Naive thymus-derived CD4-positive, alpha-beta T cell (primary cell): ENCODE measurements around the gene ELL. TPM values are rescaled to one million over a fixed set of nuclear protein-coding genes. Genes with fewer than 3 reads are reported as not detected.

Experiments
- ATAC-seq: fragments of 150-1000 bp; cut with Tn5 transposase; 2 replicates; pipeline ENCODE4 v1.10.0; 2021; ENCODE audit warnings: mild to moderate bottlenecking, moderate library complexity
- CTCF ChIA-PET: fragments of 350-600 bp; sonication (Branson Sonifier 250); formaldehyde crosslinking; loops from one replicate; lab custom pipeline; 2021; ENCODE audit warnings: antibody characterized with exemption; lab: Charles Lee
- POLR2A ChIA-PET: fragments of 350-600 bp; sonication (Branson Sonifier 250); formaldehyde crosslinking; loops from one replicate; lab custom pipeline; 2021; ENCODE audit warnings: antibody characterized with exemption, inconsistent platforms; lab: Charles Lee
- DNase-seq, 9 donors: peaks; one replicate each; pipeline versions ENCODE4 v3.0.0 to v3.0.0-alpha.2; 2020 to 2022; ENCODE audit warnings: mixed read lengths in 1 of 9
- H3K27ac ChIP-seq: one replicate; pipeline ENCODE4 v1.7.0; 2013; ENCODE audit warnings: mild to moderate bottlenecking, low read depth, low read length, moderate library complexity
- H3K27me3 ChIP-seq, 2 donors: one replicate each; pipeline ENCODE4 v1.7.0; 2013; ENCODE audit warnings: low read length in 2 of 2, mild to moderate bottlenecking in 2 of 2, moderate library complexity in 2 of 2; ENCODE audit not compliant: control insufficient read depth in 2 of 2, insufficient read depth in 2 of 2
- H3K36me3 ChIP-seq, 3 experiments: 1 replicate in 2 of 3; 2 replicates in 1 of 3; pipeline ENCODE4 v1.7.0; 2013; ENCODE audit warnings: low read length in 3 of 3, mild to moderate bottlenecking in 3 of 3, moderate library complexity in 1 of 3; ENCODE audit not compliant: insufficient read depth in 3 of 3, control insufficient read depth in 2 of 3
- H3K4me1 ChIP-seq, 2 donors: one replicate each; pipeline ENCODE4 v1.7.0; 2013; ENCODE audit warnings: low read length in 2 of 2, mild to moderate bottlenecking in 2 of 2, moderate library complexity in 1 of 2; ENCODE audit not compliant: control insufficient read depth in 2 of 2, insufficient read depth in 2 of 2
- H3K4me3 ChIP-seq: 2 replicates; pipeline ENCODE4 v1.7.0; 2013; ENCODE audit warnings: mild to moderate bottlenecking, low read length
- H3K9me3 ChIP-seq, 3 experiments: 1 replicate in 2 of 3; 2 replicates in 1 of 3; pipeline ENCODE4 v1.7.0; 2013; ENCODE audit warnings: low read length in 3 of 3; ENCODE audit not compliant: control insufficient read depth in 2 of 3
- H3K27ac Mint-ChIP-seq, 9 donors: one replicate each; pipeline ENCODE4 v1.8.0; 2020 to 2022; ENCODE audit warnings: mixed read lengths in 9 of 9, mild to moderate bottlenecking in 8 of 9, moderate library complexity in 5 of 9, inconsistent platforms in 2 of 9
- H3K27me3 Mint-ChIP-seq, 5 donors: one replicate each; pipeline ENCODE4 v1.8.0; 2021 to 2022; ENCODE audit warnings: mixed read lengths in 5 of 5, mild to moderate bottlenecking in 1 of 5
- H3K36me3 Mint-ChIP-seq, 5 donors: one replicate each; pipeline ENCODE4 v1.8.0; 2020 to 2022; ENCODE audit warnings: mixed read lengths in 5 of 5, mild to moderate bottlenecking in 3 of 5, inconsistent platforms in 1 of 5
- H3K4me1 Mint-ChIP-seq, 7 donors: one replicate each; pipeline ENCODE4 v1.8.0; 2020 to 2022; ENCODE audit warnings: mixed read lengths in 7 of 7, mild to moderate bottlenecking in 3 of 7, inconsistent platforms in 1 of 7
- H3K4me3 Mint-ChIP-seq, 10 donors: one replicate each; pipeline ENCODE4 v1.8.0; 2020 to 2022; ENCODE audit warnings: mild to moderate bottlenecking in 10 of 10, mixed read lengths in 10 of 10, moderate library complexity in 6 of 10, inconsistent platforms in 2 of 10
- H3K9me3 Mint-ChIP-seq, 11 donors: one replicate each; pipeline ENCODE4 v1.8.0; 2020 to 2022; ENCODE audit warnings: mixed read lengths in 11 of 11, mild to moderate bottlenecking in 4 of 11, inconsistent platforms in 1 of 11, moderate library complexity in 1 of 11
- intact Hi-C, 2 donors: fragments of 100-400 bp; cut with micrococcal nuclease; formaldehyde crosslinking; loops; one replicate each; pipeline ENCODE4 v1.15.1; 2023
- polyA plus RNA-seq, 2 donors: library from polyadenylated mRNA; unstranded; fragments of 300-500 nt; fragmentation: Illumina TruSeq; gene quantifications; one replicate each; pipeline ENCODE4 v1.2.3, GENCODE V29; 2021
- total RNA-seq, 6 experiments: library from RNA in 5 of 6; stranded (reverse) in 5 of 6; gene quantifications; 1 replicate in 5 of 6; 2 replicates in 1 of 6; pipeline ENCODE4 v1.2.3 and lab custom pipeline; 2021 to 2026

Gene ELL
- total and polyA plus RNA-seq, 7 experiments from 2014 or later: 8.9 to 70.4 (median 22.1) TPM

DNA sequence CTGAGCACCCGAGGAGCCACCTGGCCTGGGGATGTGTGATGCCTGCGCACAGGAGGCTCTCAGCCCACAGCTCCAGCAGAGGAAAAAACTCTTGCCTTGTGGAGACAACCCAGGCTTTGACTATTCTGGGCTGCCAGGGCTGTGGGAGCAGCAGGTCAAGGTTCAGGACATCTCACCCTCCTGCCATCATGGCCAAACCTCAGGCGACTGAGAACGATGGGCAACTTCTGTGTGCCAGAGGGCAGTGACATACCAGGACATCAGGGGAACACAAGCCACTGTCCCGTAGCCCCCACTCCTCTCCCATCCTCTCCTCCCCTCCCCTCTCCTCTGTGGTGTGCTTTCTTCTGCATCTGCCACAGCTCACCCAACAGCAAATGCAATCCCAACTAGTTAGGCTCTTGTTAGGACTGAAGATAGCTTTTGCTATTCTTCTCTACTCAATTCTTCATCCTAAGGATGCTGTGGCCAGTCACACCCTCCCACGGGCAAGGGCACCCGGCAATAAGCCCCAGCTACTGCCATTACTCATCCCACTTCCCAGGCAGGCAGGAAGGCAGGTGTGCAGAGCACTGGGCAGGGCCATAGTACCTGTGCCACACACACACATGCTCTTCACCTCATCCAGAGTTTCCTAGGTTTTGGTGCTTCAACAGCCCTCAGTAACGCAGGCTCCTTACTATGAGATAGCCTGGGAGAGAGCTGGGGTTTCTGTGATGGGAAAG is 16.8 kb downstream of the ELL start:
- Histone ChIP-seq H3K36me3 (peaks cover 0 to 6% (median 0%) of the 10 kb centered on the region in 3 experiments), H3K9me3 (no peaks in the 10 kb centered on the region), H3K4me1 (peaks cover 45 to 86% of the 10 kb centered on the region in 2 donors), H3K27ac (no peak overlapping the region), H3K27me3 (no peaks in the 10 kb centered on the region), H3K4me3 (no peak overlapping the region)
- ChIA-PET POLR2A (interaction anchor here (2.0 kb wide), 1 partner anchor 83 kb away, joined by 7 read pairs; the partner anchor contains the start of gene REX1BD), CTCF (interaction anchor here (0.7 to 0.9 kb wide), 2 partner anchors 15 to 369 kb away, joined by 3 read pairs; no protein-coding TSS in a partner anchor)
- intact Hi-C loops: no loop called here
- ATAC-seq (no peak), DNase-seq (no peak)
- no peaks in the 10 kb centered on the region for H3K27me3 Mint-ChIP-seq
- peaks cover 62 to 95% (median 74%) of the 10 kb centered on the region in 7 donors for H3K4me1 Mint-ChIP-seq
- H3K9me3 Mint-ChIP-seq: no peaks in the 10 kb centered on the region
- peaks cover 0 to 4% (median 0%) of the 10 kb centered on the region in 5 donors for H3K36me3 Mint-ChIP-seq
- H3K27ac Mint-ChIP-seq: peak overlapping the region in 6 of 9 donors; percentile 41 to 72 (median 56)
- H3K4me3 Mint-ChIP-seq: peak overlapping the region in 2 of 10 donors; percentile 34 to 77

GRCh38 chr19:18503971-18504885 is 17.6 kb downstream of the ELL start:
- intact Hi-C loops: no loop called here
- Mint-ChIP-seq H3K9me3 (no peaks in the 10 kb centered on the region), H3K27ac (peak overlapping the region in 4 of 9 donors; percentile 6 to 59 (median 26)), H3K36me3 (peaks cover 0 to 4% (median 0%) of the 10 kb centered on the region in 5 donors), H3K27me3 (no peaks in the 10 kb centered on the region), H3K4me3 (peak overlapping the region in 1 of 10 donors; percentile 27), H3K4me1 (peaks cover 68 to 95% (median 77%) of the 10 kb centered on the region in 7 donors)
- ATAC-seq (no peak), DNase-seq (no peak)
- no peaks in the 10 kb centered on the region for H3K9me3 ChIP-seq
- no peak overlapping the region for H3K27ac ChIP-seq
- H3K36me3 ChIP-seq: peaks cover 0 to 6% (median 0%) of the 10 kb centered on the region in 3 experiments
- CTCF ChIA-PET: interaction anchor here (0.7 to 0.9 kb wide), 2 partner anchors 16 to 370 kb away, joined by 3 read pairs; no protein-coding TSS in a partner anchor
- H3K4me1 ChIP-seq: peaks cover 48 to 84% of the 10 kb centered on the region in 2 donors
- POLR2A ChIA-PET: no interaction called here
- no peak overlapping the region for H3K4me3 ChIP-seq
- no peaks in the 10 kb centered on the region for H3K27me3 ChIP-seq

- H3K4me3 ChIP-seq: no peak overlapping the region
Observed at GRCh38 chr19:18503337-18503970, 18.4 kb downstream of the ELL start.

DNA sequence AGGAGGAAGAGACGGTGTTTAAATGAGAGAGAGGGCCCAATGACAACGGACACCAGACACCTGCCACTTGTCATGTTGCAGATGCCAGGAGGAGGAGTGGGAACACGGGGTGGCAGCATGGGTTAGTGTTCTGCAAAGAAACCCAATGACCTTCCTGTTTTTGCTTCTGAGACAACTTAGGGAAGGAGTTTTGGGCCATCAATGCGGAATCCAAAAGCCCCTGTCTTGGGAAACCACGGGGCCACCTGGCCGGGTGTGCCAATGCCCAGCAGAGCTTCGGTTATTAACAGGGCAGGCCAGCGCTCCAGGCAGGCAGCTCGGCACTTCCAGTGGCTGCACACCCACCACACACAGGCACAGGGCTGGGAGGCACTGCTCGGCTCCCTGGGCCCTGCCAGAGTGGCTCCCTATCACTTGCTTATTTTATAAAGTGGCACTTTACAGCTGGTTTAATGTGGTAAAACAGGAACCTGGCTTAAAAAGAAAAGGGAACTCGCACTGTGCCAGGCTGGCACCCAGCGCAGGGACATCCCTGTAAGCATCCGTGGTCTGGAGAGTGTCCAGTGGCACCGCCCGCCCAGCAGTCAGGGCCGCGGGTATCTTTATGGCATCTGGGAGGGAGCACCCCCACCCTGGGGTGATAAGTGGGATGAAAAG is 19.1 kb downstream of the ELL start:
- Mint-ChIP-seq H3K9me3 (no peaks in the 10 kb centered on the region), H3K27ac (peak overlapping the region in 6 of 9 donors; percentile 6 to 55 (median 39)), H3K36me3 (peaks cover 0 to 4% (median 0%) of the 10 kb centered on the region in 5 donors), H3K4me1 (peaks cover 70 to 93% (median 82%) of the 10 kb centered on the region in 7 donors), H3K27me3 (no peaks in the 10 kb centered on the region), H3K4me3 (peak overlapping the region in 2 of 10 donors; percentile 27 to 61)
- no peaks in the 10 kb centered on the region for H3K9me3 ChIP-seq
- H3K27ac ChIP-seq: no peak overlapping the region
- ATAC-seq (peak; percentile 64), DNase-seq (no peak)
- CTCF ChIA-PET: interaction anchor here (1.2 kb wide), 1 partner anchor 18 kb away, joined by 3 read pairs; no protein-coding TSS in a partner anchor
- intact Hi-C loops: no loop called here
- no peaks in the 10 kb centered on the region for H3K27me3 ChIP-seq
- H3K4me3 ChIP-seq: no peak overlapping the region
- POLR2A ChIA-PET: interaction anchor here (0.6 kb wide), 1 partner anchor 9 kb away, joined by 4 read pairs; no protein-coding TSS in a partner anchor
- H3K4me1 ChIP-seq: peaks cover 44 to 93% of the 10 kb centered on the region in 2 donors
- peaks cover 0 to 6% (median 0%) of the 10 kb centered on the region in 3 experiments for H3K36me3 ChIP-seq

More at GRCh38 chr19:18503337-18503970, 18.4 kb downstream of the ELL start:
- H3K27ac ChIP-seq: no peak overlapping the region
- Mint-ChIP-seq H3K27ac (peak overlapping the region in 4 of 9 donors; percentile 6 to 55 (median 44)), H3K9me3 (no peaks in the 10 kb centered on the region), H3K4me1 (peaks cover 72 to 93% (median 80%) of the 10 kb centered on the region in 7 donors), H3K36me3 (peaks cover 0 to 4% (median 0%) of the 10 kb centered on the region in 5 donors), H3K27me3 (no peaks in the 10 kb centered on the region), H3K4me3 (peak overlapping the region in 1 of 10 donors; percentile 27)
- ATAC-seq: no peak
- DNase-seq: no peak
- ChIA-PET POLR2A (interaction anchor here (0.6 kb wide), 1 partner anchor 8 kb away, joined by 4 read pairs; no protein-coding TSS in a partner anchor), CTCF (interaction anchor here (1.2 kb wide), 1 partner anchor 18 kb away, joined by 3 read pairs; no protein-coding TSS in a partner anchor)
- no peaks in the 10 kb centered on the region for H3K9me3 ChIP-seq
- intact Hi-C loops: no loop called here
- no peaks in the 10 kb centered on the region for H3K27me3 ChIP-seq
- H3K36me3 ChIP-seq: peaks cover 0 to 6% (median 0%) of the 10 kb centered on the region in 3 experiments
- H3K4me1 ChIP-seq: peaks cover 46 to 90% of the 10 kb centered on the region in 2 donors

- no peaks in the 10 kb centered on the region for H3K27me3 ChIP-seq
- ATAC-seq (no peak), DNase-seq (no peak)
- H3K9me3 ChIP-seq: no peaks in the 10 kb centered on the region
- peak overlapping the region in 2 of 10 donors; percentile 9 to 28 for H3K4me3 Mint-ChIP-seq
- no peaks in the 10 kb centered on the region for H3K9me3 Mint-ChIP-seq
- ChIA-PET POLR2A (no interaction called here), CTCF (interaction anchor here (0.8 to 1.2 kb wide), 2 partner anchors 17 to 52 kb away, joined by 3 read pairs; no protein-coding TSS in a partner anchor)
- no peak overlapping the region for H3K4me3 ChIP-seq
- peaks cover 0 to 4% (median 0%) of the 10 kb centered on the region in 5 donors for H3K36me3 Mint-ChIP-seq
- no peak overlapping the region for H3K27ac ChIP-seq
- H3K4me1 Mint-ChIP-seq: peaks cover 67 to 92% (median 82%) of the 10 kb centered on the region in 7 donors
- H3K27me3 Mint-ChIP-seq: no peaks in the 10 kb centered on the region
- intact Hi-C loops: no loop called here
- H3K27ac Mint-ChIP-seq: peak overlapping the region in 3 of 9 donors; percentile 3 to 44 (median 24)
- peaks cover 40 to 92% of the 10 kb centered on the region in 2 donors for H3K4me1 ChIP-seq
- peaks cover 0 to 6% (median 0%) of the 10 kb centered on the region in 3 experiments for H3K36me3 ChIP-seq
Observed at GRCh38 chr19:18502246-18502637, 19.6 kb downstream of the ELL start.
